SK-N-SH treated with all-trans-retinoic acid at 6 μM for 48 hours (cell line): ENCODE data around the gene ISOC2.

Experiments used
- ARNTL ChIP-seq: fragments of 450-650 bp; formaldehyde crosslinking; IDR thresholded peaks from 2 replicates; pipeline ENCODE4 v1.5.0; 2020; ENCODE audit warnings: low read depth, mild to moderate bottlenecking, moderate library complexity, borderline replicate concordance
- CSDC2 ChIP-seq: fragments of 250-450 bp; sonication (Bioruptor Pico); IDR thresholded peaks from 2 replicates; pipeline ENCODE4 v1.5.0; 2020; ENCODE audit warnings: mild to moderate bottlenecking, moderate library complexity
- CSRNP3 ChIP-seq: fragments of 250-450 bp; sonication (Bioruptor Pico); IDR thresholded peaks from 2 replicates; pipeline ENCODE4 v1.5.1; 2021; ENCODE audit warnings: mild to moderate bottlenecking, moderate library complexity
- GLIS3 ChIP-seq: fragments of 250-450 bp; sonication (Bioruptor Pico); IDR thresholded peaks from 2 replicates; pipeline ENCODE4 v1.5.0; 2020; ENCODE audit warnings: mild to moderate bottlenecking, moderate library complexity
- ISL1 ChIP-seq: fragments of 250-450 bp; sonication (Bioruptor Pico); IDR thresholded peaks from 2 replicates; pipeline ENCODE4 v2.1.2; 2022; ENCODE audit warnings: mild to moderate bottlenecking, moderate library complexity
- PPARA ChIP-seq: fragments of 250-450 bp; sonication (Bioruptor Pico); IDR thresholded peaks from 2 replicates; pipeline ENCODE4 v1.5.0; 2020; ENCODE audit warnings: mild to moderate bottlenecking, borderline replicate concordance
- SNAI2 ChIP-seq: fragments of 250-450 bp; sonication (Bioruptor Pico); IDR thresholded peaks from 2 replicates; pipeline ENCODE4 v1.5.0; 2020; ENCODE audit warnings: mild to moderate bottlenecking, moderate library complexity
- ZFP3 ChIP-seq: fragments of 250-450 bp; sonication (Bioruptor Pico); IDR thresholded peaks from 2 replicates; pipeline ENCODE4 v1.5.0; 2020; ENCODE audit warnings: mild to moderate bottlenecking, moderate library complexity
- ZFP30 ChIP-seq: fragments of 450-650 bp; formaldehyde crosslinking; IDR thresholded peaks from 2 replicates; pipeline ENCODE4 v1.5.0; 2022; ENCODE audit warnings: mild to moderate bottlenecking, moderate library complexity
- ZNF70 ChIP-seq: fragments of 450-650 bp; formaldehyde crosslinking; IDR thresholded peaks from 2 replicates; pipeline ENCODE4 v1.5.0; 2020; ENCODE audit warnings: mild to moderate bottlenecking, moderate library complexity
- ZNF8 ChIP-seq: fragments of 450-650 bp; formaldehyde crosslinking; IDR thresholded peaks from 2 replicates; pipeline ENCODE4 v1.5.0; 2020; ENCODE audit warnings: mild to moderate bottlenecking, moderate library complexity
- TF ChIP-seq, protein P1 (sequence below): fragments of 250-450 bp; sonication (Bioruptor Pico); IDR thresholded peaks from 2 replicates; pipeline ENCODE4 v1.5.1; 2020; ENCODE audit warnings: low read depth, mild to moderate bottlenecking, moderate library complexity
- TF ChIP-seq, protein P2 (sequence below): fragments of 250-450 bp; sonication (Bioruptor Pico); IDR thresholded peaks from 2 replicates; pipeline ENCODE4 v1.8.0; 2021; ENCODE audit warnings: low read depth, mild to moderate bottlenecking, moderate library complexity, borderline replicate concordance

GRCh38 chr19:55491546-55492360 is 30.3 kb upstream of the ISOC2 start:
- TF ChIP-seq CSDC2 (CRISPR knock-in tag) = no peak
- no peak for TF ChIP-seq CSRNP3 (CRISPR knock-in tag)
- no peak for TF ChIP-seq SNAI2
- TF ChIP-seq, protein P1, sequence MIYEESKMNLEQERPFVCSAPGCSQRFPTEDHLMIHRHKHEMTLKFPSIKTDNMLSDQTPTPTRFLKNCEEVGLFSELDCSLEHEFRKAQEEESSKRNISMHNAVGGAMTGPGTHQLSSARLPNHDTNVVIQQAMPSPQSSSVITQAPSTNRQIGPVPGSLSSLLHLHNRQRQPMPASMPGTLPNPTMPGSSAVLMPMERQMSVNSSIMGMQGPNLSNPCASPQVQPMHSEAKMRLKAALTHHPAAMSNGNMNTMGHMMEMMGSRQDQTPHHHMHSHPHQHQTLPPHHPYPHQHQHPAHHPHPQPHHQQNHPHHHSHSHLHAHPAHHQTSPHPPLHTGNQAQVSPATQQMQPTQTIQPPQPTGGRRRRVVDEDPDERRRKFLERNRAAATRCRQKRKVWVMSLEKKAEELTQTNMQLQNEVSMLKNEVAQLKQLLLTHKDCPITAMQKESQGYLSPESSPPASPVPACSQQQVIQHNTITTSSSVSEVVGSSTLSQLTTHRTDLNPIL (CRISPR knock-in tag) = no peak
- TF ChIP-seq ZNF8 (CRISPR knock-in tag) = no peak
- TF ChIP-seq ISL1 (CRISPR knock-in tag) = no peak
- TF ChIP-seq GLIS3 (CRISPR knock-in tag) = no peak
- no peak for TF ChIP-seq ARNTL
- no peak for TF ChIP-seq ZFP30 (CRISPR knock-in tag)
- TF ChIP-seq, protein P2, sequence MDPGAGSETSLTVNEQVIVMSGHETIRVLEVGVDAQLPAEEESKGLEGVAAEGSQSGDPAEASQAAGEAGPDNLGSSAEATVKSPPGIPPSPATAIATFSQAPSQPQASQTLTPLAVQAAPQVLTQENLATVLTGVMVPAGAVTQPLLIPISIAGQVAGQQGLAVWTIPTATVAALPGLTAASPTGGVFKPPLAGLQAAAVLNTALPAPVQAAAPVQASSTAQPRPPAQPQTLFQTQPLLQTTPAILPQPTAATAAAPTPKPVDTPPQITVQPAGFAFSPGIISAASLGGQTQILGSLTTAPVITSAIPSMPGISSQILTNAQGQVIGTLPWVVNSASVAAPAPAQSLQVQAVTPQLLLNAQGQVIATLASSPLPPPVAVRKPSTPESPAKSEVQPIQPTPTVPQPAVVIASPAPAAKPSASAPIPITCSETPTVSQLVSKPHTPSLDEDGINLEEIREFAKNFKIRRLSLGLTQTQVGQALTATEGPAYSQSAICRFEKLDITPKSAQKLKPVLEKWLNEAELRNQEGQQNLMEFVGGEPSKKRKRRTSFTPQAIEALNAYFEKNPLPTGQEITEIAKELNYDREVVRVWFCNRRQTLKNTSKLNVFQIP (CRISPR knock-in tag) = no peak
- TF ChIP-seq ZFP3 (CRISPR knock-in tag) = no peak
- TF ChIP-seq ZNF70 (CRISPR knock-in tag) = no peak
- no peak for TF ChIP-seq PPARA (CRISPR knock-in tag)
